ENCODE measurements around the gene ITPKC. TPM values are rescaled to one million over a fixed set of nuclear protein-coding genes. Genes with fewer than 3 reads are reported as not detected.

Gene ITPKC
- total RNA-seq, 1 experiment from 2014 or later: 25.3 TPM

DNA sequence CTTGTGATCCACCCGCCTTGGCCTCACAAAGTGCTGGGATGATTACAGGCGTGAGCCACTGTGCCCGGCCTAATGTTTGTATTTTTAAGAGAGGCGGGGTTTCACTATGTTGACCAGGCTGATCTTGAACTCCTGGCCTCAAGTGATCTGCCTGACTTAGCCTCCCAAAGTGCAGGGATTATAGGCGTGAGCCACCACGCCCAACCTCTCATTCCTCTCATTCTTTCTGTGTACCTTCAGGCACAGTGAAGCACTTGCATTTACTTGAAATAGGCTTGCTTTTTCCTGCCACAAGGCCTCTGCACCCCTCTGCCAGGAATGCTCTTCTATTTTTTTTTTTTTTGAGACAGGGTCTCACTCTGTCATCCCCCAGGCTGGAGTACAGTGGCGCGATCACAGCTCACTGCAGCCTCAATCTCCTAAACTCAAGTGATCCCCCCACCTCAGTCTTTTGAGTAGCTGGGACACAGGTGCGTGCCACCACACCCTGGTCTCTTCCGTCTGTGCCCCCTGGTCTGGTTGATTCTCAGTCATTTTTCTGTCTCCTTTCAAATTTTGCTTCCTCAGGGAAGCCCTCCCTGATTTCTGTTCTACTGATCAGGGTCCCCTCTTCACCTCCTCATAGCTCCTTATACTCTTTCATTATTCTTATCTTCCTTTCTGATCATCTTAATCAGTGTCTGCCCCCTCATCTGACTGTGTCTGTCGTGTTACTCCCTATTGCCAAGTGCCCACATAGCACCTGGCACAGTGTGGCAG is 18.3 kb downstream of the ITPKC start:
- TF ChIP-seq, protein P1, sequence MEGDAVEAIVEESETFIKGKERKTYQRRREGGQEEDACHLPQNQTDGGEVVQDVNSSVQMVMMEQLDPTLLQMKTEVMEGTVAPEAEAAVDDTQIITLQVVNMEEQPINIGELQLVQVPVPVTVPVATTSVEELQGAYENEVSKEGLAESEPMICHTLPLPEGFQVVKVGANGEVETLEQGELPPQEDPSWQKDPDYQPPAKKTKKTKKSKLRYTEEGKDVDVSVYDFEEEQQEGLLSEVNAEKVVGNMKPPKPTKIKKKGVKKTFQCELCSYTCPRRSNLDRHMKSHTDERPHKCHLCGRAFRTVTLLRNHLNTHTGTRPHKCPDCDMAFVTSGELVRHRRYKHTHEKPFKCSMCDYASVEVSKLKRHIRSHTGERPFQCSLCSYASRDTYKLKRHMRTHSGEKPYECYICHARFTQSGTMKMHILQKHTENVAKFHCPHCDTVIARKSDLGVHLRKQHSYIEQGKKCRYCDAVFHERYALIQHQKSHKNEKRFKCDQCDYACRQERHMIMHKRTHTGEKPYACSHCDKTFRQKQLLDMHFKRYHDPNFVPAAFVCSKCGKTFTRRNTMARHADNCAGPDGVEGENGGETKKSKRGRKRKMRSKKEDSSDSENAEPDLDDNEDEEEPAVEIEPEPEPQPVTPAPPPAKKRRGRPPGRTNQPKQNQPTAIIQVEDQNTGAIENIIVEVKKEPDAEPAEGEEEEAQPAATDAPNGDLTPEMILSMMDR (IDR thresholded peaks at IDR 0.05; ENCODE audit: unreplicated experiment): no peak
- intact Hi-C loops (cut with micrococcal nuclease; ENCODE audit: unreplicated experiment): no loop called here
- H3K4me3 Mint-ChIP-seq (ENCODE audit: low read depth, unreplicated experiment): no peak overlapping the region
- no peak for DNase-seq
- H3K9me3 Mint-ChIP-seq (ENCODE audit: low read depth, unreplicated experiment): no peaks in the 10 kb centered on the region
- H3K36me3 Mint-ChIP-seq (ENCODE audit: insufficient read depth, unreplicated experiment): peaks cover 91% of the 10 kb centered on the region
- H3K4me1 Mint-ChIP-seq (ENCODE audit: low read depth, unreplicated experiment): peaks cover 9% of the 10 kb centered on the region
- no peak overlapping the region for H3K27ac Mint-ChIP-seq (ENCODE audit: unreplicated experiment)
- no peaks in the 10 kb centered on the region for H3K27me3 Mint-ChIP-seq (ENCODE audit: unreplicated experiment)
- CTCF ChIA-PET: no interaction called here
- no TSS peak for BruUV-seq (replicated peaks)

DNA sequence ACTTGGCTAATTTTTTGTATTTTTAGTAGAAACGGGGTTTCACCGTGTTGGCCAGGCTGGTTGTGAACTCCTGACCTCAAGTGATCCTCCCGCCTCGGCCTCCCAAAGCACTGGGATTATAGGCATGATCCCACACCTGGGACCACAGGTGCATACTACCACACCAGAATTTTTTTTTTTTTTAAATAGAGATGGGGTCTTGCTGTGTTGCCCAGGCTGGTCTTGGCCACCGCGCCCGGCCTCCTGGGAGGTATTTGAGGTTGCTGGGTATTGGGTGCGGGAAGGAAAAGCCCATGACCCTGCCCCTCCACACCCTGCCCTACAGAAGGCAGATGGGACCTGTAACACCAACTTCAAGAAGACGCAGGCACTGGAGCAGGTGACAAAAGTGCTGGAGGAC is 19.7 kb downstream of the ITPKC start:
- H3K27me3 Mint-ChIP-seq (ENCODE audit: unreplicated experiment): no peaks in the 10 kb centered on the region
- no TSS peak for BruUV-seq (replicated peaks)
- TF ChIP-seq, protein P1 (IDR thresholded peaks at IDR 0.05; ENCODE audit: unreplicated experiment): no peak
- DNase-seq: no peak
- peaks cover 9% of the 10 kb centered on the region for H3K4me1 Mint-ChIP-seq (ENCODE audit: low read depth, unreplicated experiment)
- no peak overlapping the region for H3K27ac Mint-ChIP-seq (ENCODE audit: unreplicated experiment)
- no peak overlapping the region for H3K4me3 Mint-ChIP-seq (ENCODE audit: low read depth, unreplicated experiment)
- intact Hi-C loops (cut with micrococcal nuclease; ENCODE audit: unreplicated experiment): no loop called here
- CTCF ChIA-PET: no interaction called here
- peaks cover 88% of the 10 kb centered on the region for H3K36me3 Mint-ChIP-seq (ENCODE audit: insufficient read depth, unreplicated experiment)
- no peaks in the 10 kb centered on the region for H3K9me3 Mint-ChIP-seq (ENCODE audit: low read depth, unreplicated experiment)

DNA sequence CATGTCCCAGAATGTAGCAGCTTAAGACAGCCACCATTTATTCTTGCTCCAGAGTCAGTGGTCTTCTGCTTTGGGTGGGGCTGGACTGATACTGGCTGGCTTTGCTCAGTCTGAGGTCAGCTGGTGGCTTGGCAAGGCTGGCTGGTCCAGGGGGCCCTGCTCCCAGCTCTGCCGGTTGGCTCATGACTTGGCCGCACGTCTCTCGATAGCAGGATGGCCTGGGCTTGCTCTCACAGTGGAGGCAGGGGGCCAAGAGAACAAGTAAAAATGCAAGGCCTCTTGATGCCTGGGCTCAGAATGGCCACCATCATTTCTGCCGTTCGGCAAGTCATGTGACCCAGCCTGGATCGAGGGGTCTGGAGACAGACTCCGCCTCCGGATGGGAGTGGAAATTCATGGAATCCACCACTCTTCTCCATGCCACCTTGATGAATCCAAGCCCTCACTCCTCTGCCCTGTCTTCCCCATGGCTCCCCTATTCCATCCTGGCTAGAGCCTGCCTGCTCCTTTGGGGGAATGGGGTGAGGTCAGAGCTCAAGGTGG is 20.3 kb downstream of the ITPKC start:
- no TSS peak for BruUV-seq (replicated peaks)
- Mint-ChIP-seq H3K36me3 (ENCODE audit: insufficient read depth, unreplicated experiment) (peaks cover 88% of the 10 kb centered on the region), H3K27me3 (ENCODE audit: unreplicated experiment) (no peaks in the 10 kb centered on the region), H3K4me3 (ENCODE audit: low read depth, unreplicated experiment) (no peak overlapping the region), H3K4me1 (ENCODE audit: low read depth, unreplicated experiment) (peaks cover 9% of the 10 kb centered on the region), H3K9me3 (ENCODE audit: low read depth, unreplicated experiment) (no peaks in the 10 kb centered on the region), H3K27ac (ENCODE audit: unreplicated experiment) (no peak overlapping the region)
- TF ChIP-seq, protein P1 (IDR thresholded peaks at IDR 0.05; ENCODE audit: unreplicated experiment): no peak
- DNase-seq: no peak
- CTCF ChIA-PET: no interaction called here
- intact Hi-C loops (cut with micrococcal nuclease; ENCODE audit: unreplicated experiment): no loop called here

DNA sequence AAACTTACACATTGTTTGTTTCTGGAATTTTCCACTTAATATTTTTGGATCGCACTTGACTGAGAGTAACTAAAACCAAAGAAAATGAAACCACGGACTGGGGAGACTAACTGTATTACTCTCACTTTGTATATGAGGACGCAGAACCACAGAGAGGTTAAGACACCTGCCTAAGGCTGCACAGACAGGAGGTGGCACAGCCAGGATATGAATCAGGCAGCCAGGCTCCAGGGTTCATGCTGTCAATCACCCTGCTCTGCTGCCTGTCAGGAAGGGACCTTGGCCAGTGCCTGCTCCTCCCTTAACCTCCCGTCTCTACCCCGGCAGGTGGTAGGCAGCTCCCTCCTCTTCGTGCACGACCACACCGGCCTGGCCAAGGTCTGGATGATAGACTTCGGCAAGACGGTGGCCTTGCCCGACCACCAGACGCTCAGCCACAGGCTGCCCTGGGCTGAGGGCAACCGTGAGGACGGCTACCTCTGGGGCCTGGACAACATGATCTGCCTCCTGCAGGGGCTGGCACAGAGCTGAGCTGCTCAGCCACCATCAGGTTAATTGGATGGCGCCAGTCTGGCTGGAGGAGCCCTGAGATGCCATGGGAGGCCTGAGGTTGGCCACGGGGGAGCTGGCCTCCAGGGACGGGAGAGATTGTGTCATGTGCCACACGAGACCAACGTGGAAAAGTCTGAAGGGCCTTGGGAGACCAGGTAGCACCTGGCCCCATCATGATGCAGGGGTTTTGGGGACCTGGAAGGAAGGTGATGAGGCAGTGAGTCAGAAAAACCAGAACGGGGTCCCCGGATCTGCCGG is 22.3 kb downstream of the ITPKC start:
- no peaks in the 10 kb centered on the region for H3K9me3 Mint-ChIP-seq (ENCODE audit: low read depth, unreplicated experiment)
- CTCF ChIA-PET: no interaction called here
- DNase-seq: no peak
- BruUV-seq (replicated peaks): no TSS peak
- peaks cover 9% of the 10 kb centered on the region for H3K4me1 Mint-ChIP-seq (ENCODE audit: low read depth, unreplicated experiment)
- peaks cover 89% of the 10 kb centered on the region for H3K36me3 Mint-ChIP-seq (ENCODE audit: insufficient read depth, unreplicated experiment)
- no peak overlapping the region for H3K4me3 Mint-ChIP-seq (ENCODE audit: low read depth, unreplicated experiment)
- no peaks in the 10 kb centered on the region for H3K27me3 Mint-ChIP-seq (ENCODE audit: unreplicated experiment)
- intact Hi-C loops (cut with micrococcal nuclease; ENCODE audit: unreplicated experiment): no loop called here
- H3K27ac Mint-ChIP-seq (ENCODE audit: unreplicated experiment): peak overlapping the region; percentile 54
- TF ChIP-seq, protein P1 (IDR thresholded peaks at IDR 0.05; ENCODE audit: unreplicated experiment): no peak
